Activated CD4-positive, alpha-beta T cell treated with anti-CD3 and anti-CD28 coated beads, Interleukin-2, amount 10 ng/mL, durations not matched to agents 24 days and 14 days (primary cell): ENCODE measurements around the gene NXNL2. TPM values are rescaled to one million over a fixed set of nuclear protein-coding genes. Genes with fewer than 3 reads are reported as not detected.

Source experiments
- DNase-seq: peaks from one replicate; pipeline ENCODE4 v3.0.0; 2022
- H3K27ac Mint-ChIP-seq: one replicate; pipeline ENCODE4 v1.8.0; 2022; ENCODE audit warnings: mild to moderate bottlenecking, mixed read lengths
- H3K27me3 Mint-ChIP-seq: one replicate; pipeline ENCODE4 v1.8.0; 2022; ENCODE audit warnings: mixed read lengths
- H3K36me3 Mint-ChIP-seq: one replicate; pipeline ENCODE4 v1.8.0; 2022; ENCODE audit warnings: low read depth, mild to moderate bottlenecking, mixed read lengths
- H3K4me1 Mint-ChIP-seq: one replicate; pipeline ENCODE4 v1.8.0; 2021; ENCODE audit warnings: mixed read lengths
- H3K4me3 Mint-ChIP-seq: one replicate; pipeline ENCODE4 v1.8.0; 2022; ENCODE audit warnings: mild to moderate bottlenecking, moderate library complexity, mixed read lengths
- H3K9me3 Mint-ChIP-seq: one replicate; pipeline ENCODE4 v1.8.0; 2021; ENCODE audit warnings: mixed read lengths
- intact Hi-C: fragments of 100-400 bp; cut with micrococcal nuclease; formaldehyde crosslinking; loops from one replicate; pipeline ENCODE4 v1.15.1; 2023
- total RNA-seq: library from RNA; stranded (reverse); gene quantifications from 2 replicates; pipeline ENCODE4 v1.2.3, GENCODE V29; 2022

The NXNL2 gene
- total RNA-seq, 1 donor from 2014 or later: not detected

DNA sequence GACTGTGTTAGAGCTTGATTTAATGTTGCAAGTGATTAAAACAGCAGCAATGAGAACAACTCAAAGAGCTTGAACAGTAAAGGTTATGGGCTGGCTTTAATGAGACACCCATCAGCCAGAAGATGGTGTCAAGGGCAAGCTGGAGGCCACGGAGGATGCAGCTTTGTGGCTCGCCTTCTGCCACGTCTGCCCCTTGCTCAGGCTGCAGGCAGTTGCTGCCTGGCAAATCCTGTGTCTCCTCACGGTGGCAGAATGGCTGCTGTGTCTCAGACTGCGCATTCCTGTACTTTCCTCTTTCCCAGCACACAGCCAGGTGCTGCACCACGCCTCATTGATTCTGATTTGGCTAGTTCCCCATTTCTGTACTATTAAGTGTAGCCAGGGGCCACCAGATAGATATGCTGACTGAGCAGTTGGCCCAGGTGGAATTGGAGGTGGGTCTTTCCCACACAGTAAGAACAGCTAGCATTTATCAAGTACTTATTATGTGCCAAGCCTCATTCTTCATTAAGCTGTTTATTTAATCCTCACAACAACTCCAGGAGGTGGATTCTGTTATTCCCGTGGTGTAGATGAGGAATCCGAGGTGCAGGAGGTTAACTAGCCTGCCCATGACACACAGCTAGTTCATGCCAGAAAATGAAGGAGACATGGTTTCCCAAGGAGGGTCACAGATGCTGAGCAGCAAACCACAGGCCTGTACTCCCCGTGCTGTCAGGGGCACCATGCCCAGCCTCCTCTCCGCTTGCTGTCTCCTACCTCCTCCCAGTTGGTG lies 3.5 kb downstream of the NXNL2 start:
- H3K9me3 Mint-ChIP-seq: peaks cover 4% of the 10 kb centered on the region
- no peak overlapping the region for H3K27ac Mint-ChIP-seq
- no peak overlapping the region for H3K4me3 Mint-ChIP-seq
- DNase-seq: no peak
- peaks cover 11% of the 10 kb centered on the region for H3K4me1 Mint-ChIP-seq
- intact Hi-C loops: no loop called here
- H3K36me3 Mint-ChIP-seq: peaks cover 4% of the 10 kb centered on the region
- peaks cover 31% of the 10 kb centered on the region for H3K27me3 Mint-ChIP-seq

DNA sequence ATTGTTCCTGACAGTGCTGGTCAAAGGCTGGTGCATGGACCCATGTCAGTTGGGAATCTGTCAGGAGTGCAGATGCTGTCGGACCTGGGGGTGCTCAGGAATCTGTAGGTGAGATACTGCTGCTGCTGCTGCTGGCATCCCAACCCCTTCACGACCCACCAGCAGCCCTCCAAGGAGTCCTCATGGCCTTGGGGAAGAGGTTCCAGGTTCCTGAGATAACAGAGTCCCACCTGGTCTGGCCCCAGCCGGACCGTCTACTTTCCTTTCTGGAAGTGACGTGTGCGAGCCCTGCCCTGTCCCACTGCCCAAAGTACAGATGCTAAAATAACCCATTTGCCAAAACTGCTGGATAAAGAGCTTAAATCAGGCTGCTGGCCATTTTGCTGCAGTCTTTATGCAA lies 4.3 kb downstream of the NXNL2 start:
- Mint-ChIP-seq H3K27me3 (peaks cover 25% of the 10 kb centered on the region), H3K4me1 (peaks cover 8% of the 10 kb centered on the region), H3K36me3 (no peaks in the 10 kb centered on the region), H3K4me3 (no peak overlapping the region), H3K9me3 (no peaks in the 10 kb centered on the region), H3K27ac (no peak overlapping the region)
- intact Hi-C loops: no loop called here
- no peak for DNase-seq

DNA sequence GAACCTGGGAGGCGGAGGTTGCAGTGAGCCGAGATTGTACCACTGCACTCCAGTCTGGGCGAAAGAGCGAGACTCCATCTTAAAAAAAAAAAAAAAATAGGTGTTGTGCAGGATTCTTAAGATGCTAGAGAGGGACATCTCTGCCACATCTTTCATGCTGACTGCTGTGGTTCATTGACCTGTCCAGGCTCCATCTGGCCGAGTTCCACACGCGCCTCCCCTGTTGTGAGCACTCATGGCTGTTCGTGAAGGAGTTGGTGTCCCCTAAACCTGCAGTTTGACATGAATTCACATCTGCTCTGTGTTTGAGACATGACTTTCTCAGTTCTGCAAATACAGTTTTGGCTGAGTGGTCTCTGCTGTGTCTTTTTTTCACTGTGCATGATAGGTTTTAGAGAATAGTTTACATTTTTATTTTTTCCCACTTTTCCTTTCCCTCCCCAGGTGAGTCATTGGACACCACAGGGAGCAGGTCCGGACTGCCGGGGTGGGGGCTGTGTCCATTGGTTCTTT lies 5.3 kb downstream of the NXNL2 start:
- no peak overlapping the region for H3K27ac Mint-ChIP-seq
- no peaks in the 10 kb centered on the region for H3K36me3 Mint-ChIP-seq
- no peak for DNase-seq
- peaks cover 8% of the 10 kb centered on the region for H3K4me1 Mint-ChIP-seq
- no peaks in the 10 kb centered on the region for H3K9me3 Mint-ChIP-seq
- peaks cover 23% of the 10 kb centered on the region for H3K27me3 Mint-ChIP-seq
- no peak overlapping the region for H3K4me3 Mint-ChIP-seq
- intact Hi-C loops: no loop called here

DNA sequence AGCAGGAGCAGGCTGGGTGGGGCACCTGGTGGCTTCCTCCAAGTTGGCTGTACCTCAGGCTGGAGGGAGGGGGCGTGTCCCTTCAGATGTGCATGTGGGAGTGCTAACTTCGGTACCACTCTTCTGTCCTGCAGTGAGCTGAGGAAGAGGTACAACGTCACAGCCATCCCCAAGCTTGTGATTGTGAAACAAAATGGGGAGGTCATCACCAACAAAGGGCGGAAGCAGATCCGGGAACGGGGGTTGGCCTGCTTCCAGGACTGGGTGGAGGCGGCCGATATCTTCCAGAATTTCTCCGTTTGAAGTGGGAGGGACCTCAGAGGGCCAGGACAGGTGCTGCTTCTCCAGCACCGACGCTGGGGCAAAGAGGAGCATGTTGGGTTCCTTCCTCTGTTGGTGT lies 9.3 kb downstream of the NXNL2 start:
- Mint-ChIP-seq H3K36me3 (no peaks in the 10 kb centered on the region), H3K4me3 (no peak overlapping the region), H3K9me3 (peaks cover 3% of the 10 kb centered on the region), H3K27ac (no peak overlapping the region), H3K27me3 (peaks cover 4% of the 10 kb centered on the region), H3K4me1 (no peaks in the 10 kb centered on the region)
- no peak for DNase-seq
- intact Hi-C loops: no loop called here

DNA sequence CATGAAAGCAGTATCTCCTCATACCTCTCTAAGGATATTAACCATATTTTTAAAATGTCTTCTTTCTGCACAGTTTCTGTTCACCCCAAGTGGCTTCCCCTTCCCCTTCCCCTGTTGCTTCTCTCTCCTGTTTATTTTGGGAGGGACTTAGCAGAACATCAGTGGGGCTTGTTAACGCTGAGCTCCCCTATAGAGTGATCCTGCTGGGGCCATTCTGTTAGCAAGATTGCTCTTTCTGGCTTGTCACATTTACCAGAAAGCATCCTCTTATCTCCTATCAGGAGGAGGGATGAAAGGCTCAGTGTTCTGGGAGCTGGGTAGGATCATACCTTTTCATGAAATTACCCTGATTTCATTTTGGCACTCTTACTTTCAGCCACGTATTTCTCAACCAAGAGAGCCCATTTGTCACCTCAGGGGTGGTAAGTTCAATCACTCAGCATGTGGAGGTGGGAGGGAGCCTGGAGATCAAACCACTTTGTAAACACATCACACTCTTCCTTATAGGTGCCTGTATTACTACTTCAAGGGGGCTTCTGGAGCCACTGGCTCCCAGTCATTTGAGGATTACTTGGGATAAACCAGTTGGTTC lies 16.7 kb downstream of the NXNL2 start:
- intact Hi-C loops: no loop called here
- Mint-ChIP-seq H3K4me3 (no peak overlapping the region), H3K27ac (no peak overlapping the region), H3K36me3 (no peaks in the 10 kb centered on the region), H3K4me1 (no peaks in the 10 kb centered on the region), H3K9me3 (peaks cover 3% of the 10 kb centered on the region), H3K27me3 (peaks cover 11% of the 10 kb centered on the region)
- no peak for DNase-seq

DNA sequence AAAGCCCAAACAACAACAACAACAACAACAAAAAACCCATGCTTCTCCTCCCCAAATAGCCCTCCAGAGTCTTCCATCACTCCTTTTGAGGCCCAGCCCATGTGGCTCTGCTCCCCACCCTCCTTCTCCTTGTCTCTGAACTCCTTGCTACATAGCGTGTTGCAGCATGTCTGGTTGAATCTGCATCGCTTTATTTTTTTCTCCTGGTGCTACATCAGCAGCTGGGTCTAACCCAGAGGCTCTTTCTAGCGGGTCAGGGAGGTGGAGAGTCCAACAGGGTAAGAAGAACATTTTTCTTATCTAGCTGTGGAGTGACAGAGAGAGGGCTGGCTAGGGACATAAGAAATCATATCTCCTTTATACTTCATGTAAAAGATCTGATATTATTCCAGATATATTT lies 18.4 kb downstream of the NXNL2 start:
- Mint-ChIP-seq H3K4me1 (no peaks in the 10 kb centered on the region), H3K36me3 (no peaks in the 10 kb centered on the region), H3K27ac (no peak overlapping the region), H3K4me3 (no peak overlapping the region), H3K27me3 (peaks cover 11% of the 10 kb centered on the region), H3K9me3 (peaks cover 3% of the 10 kb centered on the region)
- intact Hi-C loops: no loop called here
- no peak for DNase-seq

DNA sequence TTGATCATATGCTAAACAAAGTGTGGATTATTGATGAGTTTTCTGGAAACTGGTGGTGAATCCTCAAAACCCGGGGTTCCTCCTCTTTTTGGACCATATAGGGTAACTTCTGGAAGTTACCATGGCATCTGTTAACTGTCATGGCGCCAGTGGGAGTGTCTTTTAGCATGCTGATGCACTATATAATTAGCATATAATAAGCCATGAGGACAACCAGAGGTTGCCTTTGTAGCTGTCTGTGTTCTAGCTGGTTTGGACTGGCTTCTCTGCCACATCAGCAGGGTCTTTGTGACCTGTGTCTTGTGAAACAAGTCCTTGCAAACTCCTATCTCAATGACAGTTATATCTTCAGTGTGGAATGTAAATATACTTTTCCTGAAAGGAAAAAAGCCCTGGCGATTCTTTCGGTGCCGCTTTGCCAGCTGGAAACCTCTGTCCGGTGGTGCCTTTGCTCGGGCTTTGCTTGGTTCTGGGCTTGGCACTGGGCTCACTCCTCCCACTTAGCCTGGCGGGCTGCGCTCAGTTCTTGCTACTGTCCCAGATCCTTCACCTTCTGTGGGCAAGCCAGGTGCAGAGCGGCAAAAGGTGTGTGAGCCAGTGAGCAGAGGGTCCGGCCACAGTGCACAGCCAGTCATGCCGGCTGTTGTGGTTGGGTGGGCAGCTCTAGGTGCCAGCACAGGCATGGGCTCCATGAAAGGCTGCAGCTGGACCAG lies 20.4 kb downstream of the NXNL2 start:
- Mint-ChIP-seq H3K27ac (no peak overlapping the region), H3K4me3 (no peak overlapping the region), H3K36me3 (no peaks in the 10 kb centered on the region), H3K4me1 (no peaks in the 10 kb centered on the region), H3K9me3 (no peaks in the 10 kb centered on the region), H3K27me3 (peaks cover 8% of the 10 kb centered on the region)
- DNase-seq: no peak
- intact Hi-C loops: no loop called here

DNA sequence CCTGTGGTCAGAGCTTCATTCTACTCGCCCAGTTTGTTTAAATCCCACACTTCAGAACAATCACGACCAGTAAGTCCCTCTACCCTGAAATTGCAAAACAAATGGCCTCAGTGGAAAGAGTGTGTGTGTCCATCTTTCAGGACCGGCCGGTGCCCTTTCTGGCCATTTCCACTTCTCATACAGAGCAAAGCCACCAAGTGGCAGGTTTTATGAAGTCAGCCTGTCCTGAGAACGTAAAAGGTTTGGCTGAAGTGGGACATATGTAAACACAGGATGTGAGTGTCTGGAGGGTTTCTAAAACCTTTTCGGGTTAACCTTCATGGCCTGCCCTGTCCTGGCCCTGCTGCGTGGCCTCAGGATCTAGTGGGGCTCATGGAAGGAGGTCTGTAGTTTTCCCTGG lies 24.7 kb downstream of the NXNL2 start:
- Mint-ChIP-seq H3K27ac (no peak overlapping the region), H3K4me1 (no peaks in the 10 kb centered on the region), H3K36me3 (no peaks in the 10 kb centered on the region), H3K4me3 (no peak overlapping the region), H3K27me3 (peaks cover 6% of the 10 kb centered on the region), H3K9me3 (no peaks in the 10 kb centered on the region)
- intact Hi-C loops: no loop called here
- no peak for DNase-seq

DNA sequence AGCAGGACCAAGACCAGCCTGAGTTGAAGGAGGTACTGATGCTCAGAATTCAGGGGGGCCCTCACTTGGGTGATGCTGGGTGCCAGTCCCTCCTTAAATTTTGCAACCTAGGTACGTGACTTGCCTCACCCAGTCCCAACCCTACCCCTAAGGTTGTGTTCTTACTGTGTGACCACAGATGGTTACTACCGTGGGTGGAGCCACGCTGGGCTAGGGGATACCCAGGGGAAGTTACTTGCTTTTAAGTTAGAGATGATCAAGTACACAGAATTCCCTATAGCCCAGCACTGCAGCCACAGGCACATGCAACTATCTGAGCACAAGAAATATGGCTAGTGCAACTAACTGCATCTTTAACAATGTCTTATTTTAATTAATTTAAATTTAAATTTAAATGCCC lies 32.9 kb downstream of the NXNL2 start:
- no peak overlapping the region for H3K4me3 Mint-ChIP-seq
- H3K36me3 Mint-ChIP-seq: no peaks in the 10 kb centered on the region
- DNase-seq: peak; percentile 63
- H3K27me3 Mint-ChIP-seq: peaks cover 6% of the 10 kb centered on the region
- H3K4me1 Mint-ChIP-seq: peaks cover 2% of the 10 kb centered on the region
- no peak overlapping the region for H3K27ac Mint-ChIP-seq
- no peaks in the 10 kb centered on the region for H3K9me3 Mint-ChIP-seq
- intact Hi-C loops: no loop called here

DNA sequence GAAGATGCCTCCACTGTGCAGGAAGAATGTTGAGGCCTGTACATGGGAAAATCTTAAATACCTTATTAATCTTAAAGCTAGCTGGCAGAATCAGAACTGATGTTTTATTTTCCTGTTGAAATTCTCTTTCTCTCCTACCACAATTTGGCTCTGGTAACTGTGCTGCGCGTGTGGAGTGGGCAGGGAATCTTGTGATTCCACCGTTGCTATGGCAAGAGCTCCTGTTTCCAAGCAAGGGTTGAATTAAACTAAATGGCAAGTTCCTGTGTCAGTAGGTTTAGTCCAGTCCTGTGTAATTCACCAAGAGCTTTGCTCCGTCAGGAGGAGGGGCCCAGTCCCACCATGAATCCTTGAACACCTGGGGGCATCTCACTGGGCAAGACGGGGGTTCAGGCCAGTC lies 36.4 kb downstream of the NXNL2 start:
- Mint-ChIP-seq H3K4me3 (no peak overlapping the region), H3K27me3 (peaks cover 20% of the 10 kb centered on the region), H3K9me3 (no peaks in the 10 kb centered on the region), H3K27ac (no peak overlapping the region), H3K36me3 (no peaks in the 10 kb centered on the region), H3K4me1 (peaks cover 4% of the 10 kb centered on the region)
- DNase-seq: no peak
- intact Hi-C loops: loop anchor here (10.0 kb wide), 1 partner anchor 897 kb away; no protein-coding TSS in a partner anchor

DNA sequence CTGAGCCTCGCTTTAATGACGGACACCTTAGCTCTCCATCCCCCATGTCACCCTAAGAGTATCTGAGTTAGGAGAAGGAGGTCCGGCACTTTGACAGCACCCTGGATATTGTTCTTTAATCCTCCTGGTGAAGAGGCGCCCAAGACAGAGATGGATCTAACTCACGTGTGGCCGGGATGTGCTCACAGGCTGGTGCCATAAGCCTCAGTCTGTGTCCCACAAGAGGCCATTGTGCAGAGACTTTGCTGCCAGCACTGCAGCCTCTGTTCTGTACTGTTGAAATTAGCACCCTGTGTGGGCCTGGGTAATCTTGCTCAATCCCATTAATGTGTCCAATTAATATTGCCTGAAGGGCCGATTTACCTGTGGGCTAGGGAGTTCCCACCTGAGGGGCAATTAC lies 37.7 kb downstream of the NXNL2 start:
- Mint-ChIP-seq H3K4me3 (no peak overlapping the region), H3K27ac (no peak overlapping the region), H3K4me1 (peaks cover 4% of the 10 kb centered on the region), H3K9me3 (no peaks in the 10 kb centered on the region), H3K27me3 (peaks cover 22% of the 10 kb centered on the region), H3K36me3 (no peaks in the 10 kb centered on the region)
- no peak for DNase-seq
- intact Hi-C loops: loop anchor here (10.0 kb wide), 1 partner anchor 898 kb away; no protein-coding TSS in a partner anchor

DNA sequence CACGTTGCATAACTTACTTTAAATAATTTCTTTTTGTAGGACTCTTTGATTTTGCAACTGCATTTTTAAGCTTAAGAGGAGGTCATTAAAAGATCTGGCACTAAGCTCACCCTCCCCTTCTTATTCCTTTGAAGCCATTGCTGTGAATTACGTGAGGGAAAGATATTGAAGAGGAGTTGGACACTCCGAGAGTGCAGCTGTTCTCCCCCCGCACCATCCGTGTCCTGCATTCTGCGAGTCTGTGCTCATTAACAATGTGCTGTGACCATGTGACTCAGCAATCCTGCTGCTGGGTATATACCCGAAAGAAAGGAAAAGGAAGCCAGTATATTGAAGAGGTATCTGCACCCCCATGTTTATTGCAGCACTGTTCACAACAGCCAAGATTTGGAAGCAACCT lies 40.0 kb downstream of the NXNL2 start:
- DNase-seq: no peak
- Mint-ChIP-seq H3K36me3 (no peaks in the 10 kb centered on the region), H3K27ac (no peak overlapping the region), H3K9me3 (no peaks in the 10 kb centered on the region), H3K27me3 (peaks cover 22% of the 10 kb centered on the region), H3K4me3 (no peak overlapping the region), H3K4me1 (peaks cover 6% of the 10 kb centered on the region)
- intact Hi-C loops: loop anchor here (10.0 kb wide), 1 partner anchor 900 kb away; no protein-coding TSS in a partner anchor

DNA sequence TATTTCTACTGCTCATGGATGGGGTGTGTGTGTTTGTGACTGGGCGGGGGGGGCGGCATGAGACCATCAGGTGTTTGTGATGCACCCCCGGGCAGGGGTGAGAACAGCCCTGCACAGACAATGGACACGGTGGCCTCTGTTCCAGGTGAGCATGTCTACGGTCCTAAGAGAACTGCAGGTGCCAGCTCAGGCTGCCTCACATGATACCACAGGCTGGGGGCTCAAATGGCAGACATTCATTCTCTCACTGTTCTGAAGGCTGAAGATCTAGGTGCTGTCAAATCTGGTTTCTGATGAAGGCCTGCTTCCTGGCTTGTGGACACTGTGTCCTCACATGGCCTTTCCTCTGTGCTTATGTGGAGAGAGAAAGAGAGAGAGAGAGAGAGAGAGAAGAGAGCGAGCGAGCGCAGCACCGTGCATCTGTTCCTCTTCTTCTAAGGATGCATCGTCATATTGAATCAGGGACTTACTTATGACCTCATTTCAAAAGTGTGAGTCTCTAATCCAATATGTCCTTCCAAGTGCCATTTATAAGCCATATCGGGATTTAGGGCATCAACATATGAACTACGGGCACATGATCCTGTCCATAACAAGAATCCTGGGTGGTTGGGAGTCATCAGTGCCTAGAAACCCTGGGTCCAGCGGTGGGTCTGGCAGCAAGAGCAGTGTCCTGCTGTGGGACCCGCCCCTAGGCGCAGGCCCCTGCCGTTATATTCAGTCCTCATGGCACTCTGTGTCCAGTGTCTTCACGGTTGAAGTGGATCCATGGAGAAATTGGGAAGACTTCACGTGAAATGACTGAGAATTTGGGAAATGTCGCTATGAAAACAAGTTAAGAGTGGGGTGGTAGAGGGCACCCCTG lies 42.5 kb downstream of the NXNL2 start:
- intact Hi-C loops: loop anchor here (1.0 to 10.0 kb wide), 5 partner anchors 189 to 903 kb away; partner anchors contain the start of gene SPIN1
- peaks cover 6% of the 10 kb centered on the region for H3K4me1 Mint-ChIP-seq
- H3K27ac Mint-ChIP-seq: no peak overlapping the region
- H3K9me3 Mint-ChIP-seq: no peaks in the 10 kb centered on the region
- no peaks in the 10 kb centered on the region for H3K36me3 Mint-ChIP-seq
- H3K4me3 Mint-ChIP-seq: no peak overlapping the region
- peaks cover 22% of the 10 kb centered on the region for H3K27me3 Mint-ChIP-seq
- DNase-seq: no peak
